Immature natural killer cell (primary cell): ENCODE results near the gene ZNF514. TPM values are rescaled to one million over a fixed set of nuclear protein-coding genes. Genes with fewer than 3 reads are reported as not detected.
"Not testable (repeated sequence)": the region's sequence is repeated elsewhere in the genome, so short reads cannot be mapped to it uniquely, and the experiment has no call there.

Experiments
- DNase-seq, 3 donors: peaks; one replicate each; pipeline ENCODE4 v3.0.0; 2022; ENCODE audit warnings: mixed read lengths in 1 of 3
- H3K27ac Mint-ChIP-seq, 6 donors: one replicate each; pipeline ENCODE4 v1.8.0; 2020; ENCODE audit warnings: mixed read lengths in 6 of 6, mild to moderate bottlenecking in 5 of 6, inconsistent platforms in 4 of 6, moderate library complexity in 3 of 6
- H3K27me3 Mint-ChIP-seq, 3 donors: one replicate each; pipeline ENCODE4 v1.8.0; 2020 to 2021; ENCODE audit warnings: low read depth in 3 of 3, mild to moderate bottlenecking in 3 of 3, mixed read lengths in 3 of 3, moderate library complexity in 3 of 3, inconsistent platforms in 1 of 3
- H3K36me3 Mint-ChIP-seq, 3 donors: one replicate each; pipeline ENCODE4 v1.8.0; 2020; ENCODE audit warnings: mixed read lengths in 3 of 3, inconsistent platforms in 2 of 3, mild to moderate bottlenecking in 2 of 3
- H3K4me1 Mint-ChIP-seq, 2 donors: one replicate each; pipeline ENCODE4 v1.8.0; 2020; ENCODE audit warnings: inconsistent platforms in 2 of 2, mild to moderate bottlenecking in 2 of 2, mixed read lengths in 2 of 2, moderate library complexity in 1 of 2
- H3K4me3 Mint-ChIP-seq, 5 donors: one replicate each; pipeline ENCODE4 v1.8.0; 2020; ENCODE audit warnings: mild to moderate bottlenecking in 5 of 5, mixed read lengths in 5 of 5, inconsistent platforms in 3 of 5, moderate library complexity in 3 of 5
- H3K9me3 Mint-ChIP-seq, 6 donors: one replicate each; pipeline ENCODE4 v1.8.0; 2020; ENCODE audit warnings: mild to moderate bottlenecking in 6 of 6, mixed read lengths in 6 of 6, inconsistent platforms in 4 of 6, moderate library complexity in 3 of 6
- polyA plus RNA-seq, 3 donors: library from polyadenylated mRNA; unstranded; fragments of 300-500 nt; fragmentation: Illumina TruSeq; gene quantifications; one replicate each; pipeline ENCODE4 v1.2.3, GENCODE V29; 2021

The ZNF514 gene
- polyA plus RNA-seq, 3 donors from 2014 or later = 2.5 to 8.4 (median 5.1) TPM

DNA sequence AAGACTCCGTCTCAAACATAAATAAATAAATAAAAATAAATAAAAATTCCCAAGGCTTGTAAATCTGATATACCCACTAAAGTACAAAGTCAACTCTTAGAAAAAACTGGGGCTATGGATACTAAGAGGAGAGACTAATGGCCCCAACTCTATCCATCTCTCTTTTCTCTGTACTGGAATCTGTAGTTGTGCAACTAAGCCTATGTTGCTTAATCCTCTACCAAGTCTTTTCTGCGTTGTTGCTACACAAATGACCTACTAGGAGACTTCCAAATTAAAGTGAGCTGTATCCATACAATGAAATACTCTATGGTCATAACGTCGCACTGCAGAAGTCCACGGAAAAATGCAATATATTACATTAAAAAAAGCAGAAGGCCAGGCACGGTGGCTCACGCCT, 46.2 kb downstream of the ZNF514 start:
- Mint-ChIP-seq H3K4me1 (peaks cover 20 to 29% of the 10 kb centered on the region in 2 donors), H3K4me3 (no peak overlapping the region), H3K36me3 (peaks cover 7 to 26% (median 11%) of the 10 kb centered on the region in 3 donors), H3K9me3 (no peaks in the 10 kb centered on the region), H3K27me3 (no peaks in the 10 kb centered on the region), H3K27ac (no peak overlapping the region)
- no peak for DNase-seq

- H3K27ac Mint-ChIP-seq = no peak overlapping the region
- H3K4me1 Mint-ChIP-seq = peaks cover 5 to 10% of the 10 kb centered on the region in 2 donors
- H3K9me3 Mint-ChIP-seq = no peaks in the 10 kb centered on the region
- peaks cover 21 to 46% (median 29%) of the 10 kb centered on the region in 3 donors for H3K36me3 Mint-ChIP-seq
- H3K27me3 Mint-ChIP-seq = no peaks in the 10 kb centered on the region
- DNase-seq = no peak
- no peak overlapping the region for H3K4me3 Mint-ChIP-seq
Measured at GRCh38 chr2:95110395-95110794, 49.3 kb downstream of the ZNF514 start.

DNA sequence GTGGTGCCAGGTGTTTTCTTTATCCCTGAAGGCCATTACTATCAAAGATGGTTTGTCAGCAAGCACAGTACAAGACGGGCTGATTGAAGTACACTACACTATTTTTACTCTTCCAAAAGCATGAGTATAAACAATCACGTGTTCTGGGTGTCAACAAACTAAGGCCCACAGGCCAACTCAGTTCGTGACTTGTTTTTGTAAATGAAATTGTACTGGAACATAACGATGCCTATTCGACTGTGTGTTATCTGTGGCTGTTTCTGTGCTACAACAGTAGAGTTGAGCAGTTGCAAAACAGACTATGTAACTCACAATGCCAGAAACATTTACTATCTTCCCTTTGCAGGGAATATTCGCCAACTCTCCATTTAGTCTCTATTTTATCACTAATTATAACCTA, 50.4 kb downstream of the ZNF514 start:
- H3K36me3 Mint-ChIP-seq = peaks cover 26 to 46% (median 32%) of the 10 kb centered on the region in 3 donors

DNA sequence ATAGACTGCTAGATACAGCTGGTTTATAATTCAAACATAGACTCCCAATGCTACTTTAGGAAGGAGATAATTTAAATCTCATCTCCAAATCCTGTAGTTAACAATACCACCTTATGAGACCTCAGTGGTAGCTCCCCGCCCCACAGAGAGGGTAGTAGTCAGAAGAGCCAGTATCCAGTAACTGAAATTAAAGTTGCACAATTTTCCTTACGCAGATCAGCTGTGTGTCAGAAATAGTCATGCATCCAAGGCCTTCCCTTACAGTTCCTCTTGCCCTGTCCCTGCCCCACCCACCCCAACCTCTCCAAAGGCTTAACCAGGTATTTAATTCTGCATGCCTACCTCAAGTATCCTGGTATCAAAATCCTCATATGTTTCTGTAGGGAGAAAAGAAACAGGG, 53.6 kb downstream of the ZNF514 start:
- no peaks in the 10 kb centered on the region for H3K4me1 Mint-ChIP-seq
- no peak for DNase-seq
- H3K36me3 Mint-ChIP-seq = peaks cover 32 to 64% (median 32%) of the 10 kb centered on the region in 3 donors
- H3K27me3 Mint-ChIP-seq = no peaks in the 10 kb centered on the region
- H3K4me3 Mint-ChIP-seq = no peak overlapping the region
- no peak overlapping the region for H3K27ac Mint-ChIP-seq
- H3K9me3 Mint-ChIP-seq = no peaks in the 10 kb centered on the region

More for the DNA sequence above, 50.4 kb downstream of the ZNF514 start:
- H3K4me1 Mint-ChIP-seq = no peaks in the 10 kb centered on the region
- H3K9me3 Mint-ChIP-seq = no peaks in the 10 kb centered on the region
- no peak overlapping the region for H3K4me3 Mint-ChIP-seq
- no peak for DNase-seq
- no peak overlapping the region for H3K27ac Mint-ChIP-seq
- H3K27me3 Mint-ChIP-seq = no peaks in the 10 kb centered on the region

DNA sequence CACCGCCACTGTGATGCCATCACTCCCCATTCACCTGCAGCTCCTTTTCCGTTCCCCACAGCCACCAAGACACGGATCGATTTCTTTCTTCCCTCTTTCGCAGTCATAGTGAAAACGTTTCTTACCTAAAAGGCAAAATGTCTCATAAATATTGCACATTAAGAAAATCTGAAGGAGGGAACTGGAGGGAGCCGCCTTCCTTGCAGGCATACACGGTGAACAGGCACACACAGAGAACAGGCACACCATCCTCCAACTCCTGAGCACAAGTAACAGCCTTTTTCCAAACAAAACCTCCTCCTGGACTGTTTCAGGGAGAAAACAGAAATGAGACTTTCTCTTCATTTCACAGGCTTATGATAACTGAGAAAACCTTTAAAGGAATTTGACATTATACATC, 55.0 kb downstream of the ZNF514 start:
- DNase-seq = no peak
- no peak overlapping the region for H3K27ac Mint-ChIP-seq
- H3K27me3 Mint-ChIP-seq = no peaks in the 10 kb centered on the region
- H3K4me1 Mint-ChIP-seq = no peaks in the 10 kb centered on the region
- H3K9me3 Mint-ChIP-seq = no peaks in the 10 kb centered on the region
- no peak overlapping the region for H3K4me3 Mint-ChIP-seq
- peaks cover 34 to 69% (median 35%) of the 10 kb centered on the region in 3 donors for H3K36me3 Mint-ChIP-seq

DNA sequence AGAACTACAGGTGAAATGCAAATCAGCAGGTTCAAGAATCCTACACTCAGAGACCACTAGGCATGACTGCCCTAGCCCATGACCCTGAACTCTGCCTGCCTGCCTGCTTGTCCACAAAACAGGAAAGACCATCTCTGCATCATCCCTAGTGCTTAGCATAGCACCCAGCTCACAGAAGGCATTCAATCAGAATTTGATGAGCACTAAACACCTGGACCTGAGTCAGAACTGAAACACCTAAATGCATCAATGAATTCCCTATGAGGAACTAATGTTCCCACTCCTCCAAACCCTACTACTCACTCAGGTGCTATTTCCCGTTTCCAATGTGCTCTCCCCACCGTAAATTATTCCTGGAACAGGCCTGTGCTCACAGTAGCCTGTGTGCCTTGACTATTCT, 59.7 kb downstream of the ZNF514 start:
- peaks cover 18 to 24% of the 10 kb centered on the region in 2 donors for H3K4me1 Mint-ChIP-seq
- H3K9me3 Mint-ChIP-seq = no peaks in the 10 kb centered on the region
- H3K36me3 Mint-ChIP-seq = peaks cover 39 to 66% (median 43%) of the 10 kb centered on the region in 3 donors
- H3K4me3 Mint-ChIP-seq = no peak overlapping the region
- DNase-seq = no peak
- H3K27ac Mint-ChIP-seq = peak overlapping the region in 1 of 6 donors; percentile 31
- H3K27me3 Mint-ChIP-seq = no peaks in the 10 kb centered on the region

GRCh38 chr2:95098273-95098672, 61.4 kb downstream of the ZNF514 start:
- not testable (repeated sequence) for H3K9me3 Mint-ChIP-seq, DNase-seq, H3K27me3 Mint-ChIP-seq, H3K27ac Mint-ChIP-seq, H3K4me3 Mint-ChIP-seq
- Mint-ChIP-seq H3K36me3 (peaks cover 32 to 65% (median 39%) of the 10 kb centered on the region in 3 donors), H3K4me1 (peaks cover 22 to 38% of the 10 kb centered on the region in 2 donors)

Other genes starting within 250 kb of the ZNF514 start
- gene MAL, start 134.1 kb downstream of the ZNF514 start, polyA plus RNA-seq = 1 to 10 TPM; 1.2 to 1.9 (median 1.6) TPM
- gene MRPS5, start 38.0 kb downstream of the ZNF514 start, polyA plus RNA-seq = 10 to 100 TPM; 26.9 to 35.0 (median 30.5) TPM
- 1 to 10 TPM in 2 of 3 donors, not detected in 1; 1.2 to 3.8 TPM for gene ZNF2, start 6.0 kb upstream of the ZNF514 start, polyA plus RNA-seq
- 1 to 10 TPM in 1 of 3 donors, under 1 TPM in 1, not detected in 1; 0.68 to 1.9 TPM for gene ZNF892, start 47.7 kb upstream of the ZNF514 start, polyA plus RNA-seq
- not detected for gene PROM2, start 114.6 kb upstream of the ZNF514 start, polyA plus RNA-seq
- not detected for gene KCNIP3, start 137.5 kb upstream of the ZNF514 start, polyA plus RNA-seq
- 10 to 100 TPM; 12.6 to 24.3 (median 15.1) TPM for gene FAHD2A, start 242.9 kb upstream of the ZNF514 start, polyA plus RNA-seq